Measurements from ENCODE around the gene SPTBN4.
A peak's percentile ranks its signal among the peaks of the same experiment; 100 is the strongest.

SPTBN4 gene

DNA sequence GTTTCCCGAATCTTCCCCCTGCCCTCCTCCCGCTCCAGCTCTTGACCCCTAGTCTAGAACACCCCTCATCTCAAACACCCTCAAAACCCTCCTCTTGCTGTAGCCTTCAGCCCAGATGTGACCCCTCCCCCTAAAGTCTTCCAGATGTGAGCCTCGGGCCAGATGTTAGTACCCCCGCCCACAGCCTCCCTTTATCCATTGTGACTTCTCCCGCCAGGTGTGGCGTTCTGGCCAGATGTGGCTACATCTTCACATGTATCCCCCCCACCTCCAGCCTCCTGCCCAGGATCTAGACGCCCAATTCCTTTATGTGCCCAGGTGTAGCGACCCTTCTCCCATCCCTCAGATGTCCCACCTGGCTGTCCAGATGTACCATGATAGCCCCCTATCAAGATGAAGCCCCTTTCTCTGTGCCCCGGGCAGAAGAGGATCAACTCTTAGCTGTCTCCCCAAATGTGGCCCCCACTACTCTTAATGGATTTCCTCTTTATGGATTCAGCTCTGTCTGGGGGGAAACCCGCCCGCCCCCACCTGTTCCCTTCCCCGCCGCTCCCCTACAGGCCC lies 133.9 kb downstream of the SPTBN4 start:
- DNase-seq (ENCODE audit: extremely low read depth in 1 of 2, low read depth in 1 of 2) = no peak

DNA sequence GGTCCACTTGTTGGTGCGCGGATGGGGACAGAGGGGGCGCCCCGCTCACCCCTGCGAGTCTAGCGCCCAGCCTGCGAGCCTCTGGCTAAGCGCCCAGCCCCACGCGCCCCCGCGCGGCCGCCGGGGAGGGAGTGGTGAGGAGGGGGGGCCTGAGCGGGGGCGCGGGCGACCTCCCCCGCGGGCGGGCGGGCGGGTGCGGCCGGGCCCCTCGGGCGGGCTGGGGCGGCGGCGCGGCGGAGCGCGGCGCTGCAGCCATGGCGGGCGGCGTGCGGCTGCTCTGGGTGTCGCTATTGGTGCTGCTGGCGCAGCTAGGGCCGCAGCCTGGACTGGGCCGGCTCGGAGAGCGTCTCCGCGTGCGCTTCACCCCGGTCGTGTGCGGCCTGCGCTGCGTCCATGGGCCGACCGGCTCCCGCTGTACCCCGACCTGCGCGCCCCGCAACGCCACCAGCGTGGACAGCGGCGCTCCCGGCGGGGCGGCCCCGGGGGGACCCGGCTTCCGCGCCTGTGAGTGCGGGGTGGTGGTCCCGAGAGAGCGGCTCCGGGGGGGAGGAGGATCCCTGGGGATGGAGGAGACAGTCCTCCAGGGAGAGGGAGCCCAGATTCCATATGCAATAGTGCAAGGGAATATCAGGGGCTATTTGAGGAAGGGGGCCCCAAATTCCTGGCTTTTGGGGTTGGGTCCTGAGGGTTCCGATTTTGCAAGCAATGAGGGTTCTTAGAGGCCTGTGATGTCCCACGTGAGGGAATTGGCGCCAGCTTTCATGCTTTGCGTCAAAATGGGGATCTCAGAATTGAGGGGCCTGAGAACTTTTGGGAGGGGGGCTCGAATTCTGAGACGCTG lies 134.6 kb downstream of the SPTBN4 start, which contains the start of gene LTBP4:
TSS of gene LTBP4 (plus strand) at position 236 of the 841 bp plus-strand sequence. CDS start at position 255, 19 bp downstream.
- no peak for DNase-seq (ENCODE audit: extremely low read depth in 1 of 2, low read depth in 1 of 2)

DNA sequence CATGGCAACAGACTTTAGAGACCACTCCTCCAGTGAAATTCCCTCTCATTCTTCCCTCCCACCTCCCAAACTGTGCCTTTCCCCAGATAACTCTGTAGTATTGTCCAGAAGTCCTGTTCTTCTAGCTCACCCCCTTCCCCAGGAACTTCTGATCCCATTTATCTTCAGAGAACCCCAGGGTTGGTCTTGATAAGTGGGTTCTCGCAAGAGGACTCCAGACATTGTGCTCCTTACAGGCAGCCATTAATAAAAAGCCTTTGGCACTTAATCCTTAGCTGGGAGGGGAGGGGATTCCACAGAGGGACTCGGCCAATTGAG lies 136.2 kb downstream of the SPTBN4 start:
- DNase-seq (ENCODE audit: extremely low read depth in 1 of 2, low read depth in 1 of 2) = no peak

DNA sequence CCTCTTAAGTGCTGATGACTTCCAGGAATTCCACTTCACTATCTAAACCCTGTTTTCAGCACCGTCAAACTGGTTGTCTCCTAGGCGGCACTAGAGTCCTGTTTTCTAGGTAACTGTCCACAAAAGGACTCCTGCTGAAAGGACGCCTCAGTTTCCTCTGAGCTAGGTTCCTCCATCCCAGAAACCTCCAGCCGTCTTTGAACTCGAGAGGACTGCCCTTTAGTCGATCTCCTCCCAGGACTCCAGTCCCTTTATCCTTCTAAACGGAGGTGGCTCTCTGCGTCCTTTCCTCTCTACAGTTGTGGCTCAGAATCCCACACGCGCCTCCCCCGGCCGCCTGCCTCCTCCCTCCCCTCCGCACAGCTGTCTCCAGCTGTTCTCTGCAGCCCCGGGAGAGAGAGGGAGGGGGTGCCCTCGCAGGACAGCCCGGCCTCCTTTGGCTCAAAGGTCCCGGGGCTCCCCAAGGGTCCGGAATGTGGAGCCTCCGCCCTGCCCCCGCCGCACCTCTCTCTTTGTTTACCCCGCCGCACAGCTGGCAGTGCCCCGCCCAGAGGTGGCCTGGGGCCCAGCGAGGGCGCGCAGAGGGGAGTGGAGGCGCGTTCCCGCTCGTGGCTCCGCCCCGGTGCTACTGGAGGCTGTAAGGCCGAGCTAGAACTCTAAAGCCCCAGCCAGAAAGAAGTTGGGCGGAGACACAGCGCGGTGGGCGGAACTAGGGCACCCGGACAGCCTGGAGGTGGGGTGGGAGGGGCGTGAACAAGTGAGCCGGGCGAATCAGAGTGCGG lies 136.8 kb downstream of the SPTBN4 start:
- peak; percentile 88 to 98 for DNase-seq (ENCODE audit: extremely low read depth in 1 of 2, low read depth in 1 of 2)

DNA sequence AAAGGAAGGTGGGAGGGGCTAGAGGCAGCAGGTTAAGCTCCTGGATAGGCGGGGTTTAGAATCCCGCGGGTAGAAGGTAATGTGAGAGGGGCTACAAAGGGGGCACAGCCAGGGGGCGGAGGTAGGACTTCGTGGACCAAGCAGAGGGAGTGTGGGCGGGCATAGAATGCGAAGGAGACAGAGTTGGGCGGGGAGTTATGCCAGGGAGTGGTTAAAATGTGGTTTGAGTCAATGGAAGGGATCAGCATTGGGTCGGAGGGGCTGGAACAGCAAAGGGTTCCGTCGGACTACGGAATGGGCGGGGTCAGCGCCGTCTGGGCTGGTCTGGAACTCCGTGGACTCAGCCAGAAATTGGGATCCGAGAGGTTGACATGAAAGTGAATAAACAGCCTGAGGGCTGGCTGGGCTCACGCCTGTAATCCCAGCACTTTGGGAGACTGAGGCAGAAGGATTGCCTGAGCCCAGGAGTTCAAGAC lies 137.4 kb downstream of the SPTBN4 start:
- DNase-seq (ENCODE audit: extremely low read depth in 1 of 2, low read depth in 1 of 2) = no peak

DNA sequence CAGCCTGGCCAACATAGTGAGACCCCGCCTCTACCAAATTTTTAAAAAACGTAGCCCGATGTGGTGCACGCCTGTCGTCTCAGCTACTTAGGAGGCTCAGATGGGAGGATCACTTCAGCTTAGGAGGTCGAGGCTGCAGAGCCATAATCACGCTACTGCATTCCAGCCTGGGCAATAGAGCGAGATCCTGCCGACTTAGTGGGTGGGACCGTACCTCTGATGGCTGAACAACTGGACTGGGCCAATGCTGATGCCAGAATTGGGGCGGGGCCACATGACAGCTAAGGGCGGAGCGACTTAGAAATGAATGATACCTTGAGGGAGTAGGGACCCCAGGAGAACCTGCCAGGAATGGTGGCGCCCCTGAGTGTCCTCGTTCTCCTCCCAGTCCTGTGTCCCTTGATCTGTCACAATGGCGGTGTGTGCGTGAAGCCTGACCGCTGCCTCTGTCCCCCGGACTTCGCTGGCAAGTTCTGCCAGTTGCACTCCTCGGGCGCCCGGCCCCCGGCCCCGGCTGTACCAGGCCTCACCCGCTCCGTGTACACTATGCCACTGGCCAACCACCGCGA lies 137.9 kb downstream of the SPTBN4 start:
- no peak for DNase-seq (ENCODE audit: extremely low read depth in 1 of 2, low read depth in 1 of 2)

DNA sequence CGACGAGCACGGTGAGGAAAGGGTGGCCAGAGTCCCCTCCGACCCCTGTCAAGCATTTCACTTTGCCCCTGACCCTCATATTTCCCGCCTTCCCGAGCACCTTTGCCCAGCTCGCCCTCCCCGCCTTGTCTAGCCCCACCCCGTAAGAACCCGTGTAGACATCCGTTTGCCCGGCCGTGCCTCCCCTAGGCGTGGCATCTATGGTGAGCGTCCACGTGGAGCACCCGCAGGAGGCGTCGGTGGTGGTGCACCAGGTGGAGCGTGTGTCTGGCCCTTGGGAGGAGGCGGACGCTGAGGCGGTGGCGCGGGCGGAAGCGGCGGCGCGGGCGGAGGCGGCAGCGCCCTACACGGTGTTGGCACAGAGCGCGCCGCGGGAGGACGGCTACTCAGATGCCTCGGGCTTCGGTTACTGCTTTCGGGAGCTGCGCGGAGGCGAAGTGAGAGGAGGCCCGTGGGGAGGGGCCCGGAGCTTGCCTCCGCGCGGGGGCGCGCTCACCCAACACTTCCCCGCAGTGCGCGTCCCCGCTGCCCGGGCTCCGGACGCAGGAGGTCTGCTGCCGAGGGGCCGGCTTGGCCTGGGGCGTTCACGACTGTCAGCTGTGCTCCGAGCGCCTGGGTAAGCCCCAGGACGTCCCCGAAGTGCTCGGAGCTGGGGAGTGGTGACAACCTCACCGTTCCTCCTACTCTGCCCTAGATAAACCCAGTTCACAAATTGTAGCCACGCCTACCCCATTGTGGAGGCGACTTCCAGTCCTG lies 138.6 kb downstream of the SPTBN4 start:
- peak; percentile 64 for DNase-seq (ENCODE audit: extremely low read depth in 1 of 2, low read depth in 1 of 2)

DNA sequence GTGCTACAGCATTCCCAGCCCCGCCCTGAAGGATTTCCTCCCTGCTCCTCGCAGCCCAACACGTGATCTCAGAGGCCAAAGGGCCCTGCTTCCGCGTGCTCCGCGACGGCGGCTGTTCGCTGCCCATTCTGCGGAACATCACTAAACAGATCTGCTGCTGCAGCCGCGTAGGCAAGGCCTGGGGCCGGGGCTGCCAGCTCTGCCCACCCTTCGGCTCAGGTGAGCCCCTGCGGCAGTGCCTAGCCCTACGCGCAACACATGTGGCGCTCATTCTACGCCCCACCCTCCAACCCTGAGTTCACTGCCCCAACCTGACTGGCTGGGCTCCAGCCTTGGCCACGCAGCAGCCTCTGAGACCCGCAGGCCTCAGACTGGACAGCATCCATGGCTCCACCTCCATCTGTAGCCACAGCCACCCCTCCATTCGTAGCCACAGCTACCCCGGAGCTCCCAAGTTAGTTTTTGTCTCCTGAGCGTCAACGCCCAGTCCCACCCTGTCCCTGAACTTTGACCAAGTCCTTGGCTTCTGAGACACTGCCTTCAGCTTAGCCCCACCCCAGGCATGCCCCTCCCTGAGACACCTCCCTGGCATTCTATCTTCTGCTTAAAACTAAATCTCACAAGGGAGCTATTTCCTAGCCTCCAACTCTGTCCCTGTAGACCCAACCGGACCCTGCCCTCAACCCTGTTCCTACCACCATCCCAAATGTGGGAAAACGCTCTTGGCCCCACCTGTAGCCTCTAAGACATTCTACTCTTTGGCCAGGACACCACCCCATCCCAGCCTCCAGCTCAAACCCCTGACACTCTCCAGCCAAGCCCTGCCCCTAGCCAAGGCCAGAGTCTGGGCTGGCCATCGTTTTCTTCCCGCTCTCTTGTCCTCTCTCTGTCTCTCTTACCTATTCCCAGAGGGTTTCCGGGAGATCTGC lies 140.8 kb downstream of the SPTBN4 start:
- DNase-seq (ENCODE audit: extremely low read depth in 1 of 2, low read depth in 1 of 2) = no peak

DNA sequence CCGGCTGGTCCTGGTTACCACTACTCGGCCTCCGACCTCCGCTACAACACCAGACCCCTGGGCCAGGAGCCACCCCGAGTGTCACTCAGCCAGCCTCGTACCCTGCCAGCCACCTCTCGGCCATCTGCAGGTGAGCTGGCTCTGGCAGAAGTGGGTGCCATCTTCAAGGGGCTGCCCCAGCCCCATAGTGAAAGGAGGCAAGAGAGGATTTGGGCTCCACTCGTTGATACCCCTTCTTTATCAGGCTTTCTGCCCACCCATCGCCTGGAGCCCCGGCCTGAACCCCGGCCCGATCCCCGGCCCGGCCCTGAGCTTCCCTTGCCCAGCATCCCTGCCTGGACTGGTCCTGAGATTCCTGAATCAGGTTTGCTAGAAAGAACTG lies 141.4 kb downstream of the SPTBN4 start:
- DNase-seq (ENCODE audit: extremely low read depth in 1 of 2, low read depth in 1 of 2) = no peak

DNA sequence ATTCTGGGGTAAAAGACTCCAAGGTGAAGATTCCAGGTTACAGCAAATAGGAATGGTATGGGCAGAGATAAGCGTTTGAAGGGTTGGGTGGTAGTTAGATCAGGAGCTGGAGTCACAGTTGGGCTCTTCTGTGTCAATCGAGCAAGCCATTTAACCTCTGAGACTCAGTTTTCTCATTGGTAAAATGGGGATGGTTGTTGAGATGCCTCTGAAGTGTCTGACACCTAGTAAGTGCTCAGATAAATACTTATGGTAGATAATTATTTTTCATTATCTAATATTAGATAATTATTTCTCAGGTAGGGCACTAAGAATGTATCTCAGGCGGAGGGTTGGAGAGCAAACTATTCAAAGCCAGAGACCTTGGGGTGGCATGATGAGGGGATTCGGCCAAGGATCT lies 142.2 kb downstream of the SPTBN4 start:
- DNase-seq (ENCODE audit: extremely low read depth in 1 of 2, low read depth in 1 of 2) = no peak

DNA sequence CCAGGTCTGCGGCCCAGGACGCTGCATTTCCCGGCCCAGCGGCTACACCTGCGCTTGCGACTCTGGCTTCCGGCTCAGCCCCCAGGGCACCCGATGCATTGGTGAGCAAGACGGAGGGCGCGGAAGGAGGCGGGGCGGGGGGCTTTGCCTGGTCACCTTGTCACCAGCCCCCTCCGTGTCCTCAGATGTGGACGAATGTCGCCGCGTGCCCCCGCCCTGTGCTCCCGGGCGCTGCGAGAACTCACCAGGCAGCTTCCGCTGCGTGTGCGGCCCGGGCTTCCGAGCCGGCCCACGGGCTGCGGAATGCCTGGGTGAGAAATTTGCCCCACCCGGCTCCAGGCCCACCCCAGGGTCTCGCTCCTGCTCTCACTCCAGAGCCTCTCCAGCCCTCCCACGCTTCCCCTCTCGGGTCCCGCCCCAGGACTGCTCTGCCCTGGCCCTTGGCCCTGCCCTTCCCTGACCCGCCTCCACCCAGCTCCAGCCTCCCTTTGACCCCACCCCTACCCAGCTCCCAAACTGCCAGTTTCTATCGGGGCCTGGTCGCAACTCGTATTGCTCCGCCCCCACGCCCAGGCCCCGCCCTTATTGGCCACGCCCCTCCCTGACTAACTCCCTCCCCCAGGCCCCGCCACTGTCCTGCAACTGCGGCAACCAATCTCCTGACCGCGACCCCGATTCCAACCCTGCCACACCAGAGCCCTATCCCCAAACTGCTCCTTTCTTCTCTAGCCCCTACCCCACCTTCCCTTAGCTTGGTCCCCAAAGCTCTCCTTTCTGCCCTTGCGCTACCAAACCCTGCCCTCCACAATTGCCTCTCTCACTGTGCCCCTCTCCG lies 143.0 kb downstream of the SPTBN4 start:
- peak; percentile 85 to 93 for DNase-seq (ENCODE audit: extremely low read depth in 1 of 2, low read depth in 1 of 2)

DNA sequence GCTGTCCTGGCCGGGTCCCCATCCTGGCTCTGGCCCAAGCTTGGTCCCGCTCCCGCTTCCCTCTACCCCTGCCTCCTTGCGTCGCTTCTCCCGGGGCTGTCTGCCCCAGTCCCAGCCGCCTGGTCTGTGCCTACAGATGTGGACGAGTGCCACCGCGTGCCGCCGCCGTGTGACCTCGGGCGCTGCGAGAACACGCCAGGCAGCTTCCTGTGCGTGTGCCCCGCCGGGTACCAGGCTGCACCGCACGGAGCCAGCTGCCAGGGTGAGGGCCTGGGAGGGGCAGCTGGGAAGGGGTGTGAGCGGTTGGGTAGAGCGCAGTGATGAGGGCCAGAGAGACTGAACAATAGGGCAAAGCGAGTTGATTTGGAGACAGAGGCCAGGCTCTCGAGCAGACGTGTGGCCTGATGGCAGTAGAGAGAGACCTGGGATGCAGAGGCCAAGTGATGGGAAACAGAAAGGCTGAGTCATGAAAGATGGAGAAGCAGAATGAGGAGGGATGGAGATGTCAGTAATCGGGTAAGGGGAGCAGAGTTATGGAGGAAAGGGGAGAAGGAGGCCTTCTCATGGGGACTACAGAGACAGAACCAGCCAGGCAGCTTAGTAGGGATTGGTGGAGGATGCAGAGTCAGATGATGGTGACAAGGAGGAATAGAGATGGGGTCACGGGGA lies 143.7 kb downstream of the SPTBN4 start:
- no peak for DNase-seq (ENCODE audit: extremely low read depth in 1 of 2, low read depth in 1 of 2)

DNA sequence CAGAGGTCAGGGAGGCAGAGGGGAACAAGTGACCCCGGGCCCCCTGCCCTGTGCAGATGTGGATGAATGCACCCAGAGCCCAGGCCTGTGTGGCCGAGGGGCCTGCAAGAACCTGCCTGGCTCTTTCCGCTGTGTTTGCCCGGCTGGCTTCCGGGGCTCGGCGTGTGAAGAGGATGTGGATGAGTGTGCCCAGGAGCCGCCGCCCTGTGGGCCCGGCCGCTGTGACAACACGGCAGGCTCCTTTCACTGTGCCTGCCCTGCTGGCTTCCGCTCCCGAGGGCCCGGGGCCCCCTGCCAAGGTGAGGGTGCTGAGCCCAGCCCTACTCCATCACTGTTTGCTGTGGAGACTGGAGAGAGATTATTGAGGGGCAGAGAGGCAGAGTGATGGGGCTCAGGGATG lies 144.3 kb downstream of the SPTBN4 start:
- DNase-seq (ENCODE audit: extremely low read depth in 1 of 2, low read depth in 1 of 2) = no peak

DNA sequence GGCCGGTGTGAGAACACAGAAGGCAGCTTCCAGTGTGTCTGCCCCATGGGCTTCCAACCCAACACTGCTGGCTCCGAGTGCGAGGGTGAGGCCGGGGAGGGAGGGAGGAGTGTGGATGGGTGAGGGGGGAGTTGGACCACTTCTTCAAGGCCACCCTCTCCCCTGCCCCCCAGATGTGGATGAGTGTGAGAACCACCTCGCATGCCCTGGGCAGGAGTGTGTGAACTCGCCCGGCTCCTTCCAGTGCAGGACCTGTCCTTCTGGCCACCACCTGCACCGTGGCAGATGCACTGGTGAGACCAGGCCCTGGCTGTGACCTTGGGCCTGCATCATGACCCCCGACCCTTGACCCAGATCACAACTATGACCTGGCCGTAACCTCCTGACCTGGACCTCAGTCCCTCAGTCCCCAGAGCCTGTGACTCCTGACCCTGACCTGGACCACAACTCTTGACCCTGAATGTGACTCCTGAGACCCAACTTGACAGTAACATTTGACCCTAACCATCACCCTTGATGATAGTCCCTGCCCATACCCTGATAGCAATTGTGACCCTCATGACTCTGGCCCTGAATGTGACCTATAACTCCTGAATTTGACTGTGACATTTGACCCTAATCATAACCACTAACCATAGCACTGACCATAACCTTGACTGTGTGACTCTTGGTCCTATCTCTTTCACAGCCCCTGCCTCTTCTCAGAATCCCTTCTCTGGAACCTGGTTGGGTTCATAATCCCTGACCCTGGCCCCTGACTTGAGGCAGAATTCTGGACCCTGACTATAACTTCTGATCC lies 145.3 kb downstream of the SPTBN4 start:
- no peak for DNase-seq (ENCODE audit: extremely low read depth in 1 of 2, low read depth in 1 of 2)

DNA sequence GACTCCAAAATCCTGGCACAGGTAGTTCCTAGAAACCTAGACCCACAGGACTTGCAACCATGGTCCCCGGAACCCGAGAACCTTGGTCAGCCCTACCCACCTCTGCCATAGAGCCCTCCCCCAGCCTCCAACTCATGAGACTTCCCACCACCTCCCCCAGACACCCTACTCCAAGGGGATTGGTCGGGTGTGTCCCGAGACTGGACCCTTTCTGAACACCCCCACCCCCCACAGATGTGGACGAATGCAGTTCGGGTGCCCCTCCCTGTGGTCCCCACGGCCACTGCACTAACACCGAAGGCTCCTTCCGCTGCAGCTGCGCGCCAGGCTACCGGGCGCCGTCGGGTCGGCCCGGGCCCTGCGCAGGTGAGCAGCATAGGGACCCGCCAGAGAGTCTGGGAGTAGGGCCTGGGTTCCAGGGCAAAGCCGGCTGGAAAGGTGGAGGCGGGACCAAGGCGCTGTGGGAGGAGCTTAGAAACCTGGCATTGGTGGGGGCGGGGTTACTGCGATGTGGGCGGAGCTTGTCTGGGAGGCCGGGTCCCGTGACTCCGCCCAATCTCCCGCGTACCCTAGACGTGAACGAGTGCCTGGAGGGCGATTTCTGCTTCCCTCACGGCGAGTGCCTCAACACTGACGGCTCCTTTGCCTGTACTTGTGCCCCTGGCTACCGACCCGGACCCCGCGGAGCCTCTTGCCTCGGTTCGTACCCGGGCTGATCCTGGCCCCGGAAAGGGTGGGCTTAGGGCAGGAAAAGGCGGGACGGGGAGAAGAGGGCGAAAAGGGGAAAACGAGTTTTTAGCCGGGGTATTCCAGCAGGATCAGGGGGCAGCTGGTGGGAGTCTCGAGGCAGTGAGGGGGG lies 146.3 kb downstream of the SPTBN4 start:
- peak; percentile 46 to 66 for DNase-seq (ENCODE audit: extremely low read depth in 1 of 2, low read depth in 1 of 2)
